RWPE1 (cell line): ENCODE data around the gene EML2.

Source experiments
- CTCF ChIA-PET: fragments of 350-600 bp; sonication (Branson Sonifier 250); formaldehyde crosslinking; extraction: SDS; loops from one replicate; lab custom pipeline; 2021; lab: Yijun Ruan, JAX
- POLR2A ChIA-PET: fragments of 400-600 bp; formaldehyde crosslinking; extraction: SDS; loops from one replicate; lab custom pipeline; 2020; ENCODE audit warnings: antibody characterized with exemption; ENCODE audit not compliant: low non-redundant PET; lab: Yijun Ruan, JAX
- DNase-seq: peaks from one replicate; pipeline ENCODE4 v3.0.0; 2012; ENCODE audit warnings: low spot score
- H3K27ac ChIP-seq: fragments of 450-650 bp; 2 replicates; pipeline ENCODE4 v1.5.1; 2017
- TF ChIP-seq, protein P1 (sequence below): fragments of 450-650 bp; conservative IDR thresholded peaks from 2 replicates; pipeline ENCODE4 v1.5.1; 2017; ENCODE audit warnings: low read depth, mild to moderate bottlenecking

EML2 gene

DNA sequence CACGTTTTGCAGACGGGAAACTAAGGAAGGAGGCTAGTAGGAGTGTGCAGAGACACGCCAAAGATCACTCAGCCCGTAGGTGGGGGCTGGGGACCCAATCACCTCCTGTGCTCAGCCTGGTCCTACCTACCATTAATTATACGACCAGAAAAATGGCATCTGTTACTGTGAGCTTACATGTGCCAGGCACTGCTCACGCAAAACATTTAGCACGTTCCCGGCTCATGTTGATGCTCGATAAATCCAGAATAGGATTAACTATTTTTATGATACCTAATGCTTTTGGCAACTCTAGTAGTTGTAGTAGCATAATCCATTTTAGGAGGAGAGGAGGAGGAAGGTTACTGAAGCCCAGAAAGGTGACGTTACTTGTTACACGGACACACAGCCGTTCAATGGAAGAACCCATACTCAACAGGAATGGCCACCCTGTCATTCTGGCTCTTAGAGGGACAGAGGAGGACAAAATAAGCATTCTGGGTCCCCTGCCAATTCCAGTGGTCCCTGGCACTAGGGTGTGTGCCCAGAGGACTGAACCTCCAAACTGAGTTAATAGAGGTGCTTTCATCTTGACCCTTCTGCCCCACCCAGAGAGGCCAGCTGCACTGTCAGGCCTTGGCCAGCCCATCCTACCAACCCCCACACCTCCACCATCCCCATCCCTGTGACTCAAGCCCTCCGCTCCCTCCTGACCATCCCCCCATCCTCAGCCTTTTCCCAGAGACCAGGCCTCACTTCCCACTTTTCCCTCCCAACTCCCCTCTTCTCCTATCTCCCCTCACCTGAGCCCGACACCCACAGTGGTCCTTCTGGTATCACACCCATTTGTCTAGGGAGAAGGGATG is 5.0 kb upstream of the EML2 start:
- H3K27ac ChIP-seq: peak overlapping the region; percentile 99
- ChIA-PET POLR2A (no interaction called here), CTCF (interaction anchor here (0.6 to 3.2 kb wide), 6 partner anchors 27 to 155 kb away, joined by 3 to 19 read pairs (median 4); no protein-coding TSS in a partner anchor)
- TF ChIP-seq, protein P1, sequence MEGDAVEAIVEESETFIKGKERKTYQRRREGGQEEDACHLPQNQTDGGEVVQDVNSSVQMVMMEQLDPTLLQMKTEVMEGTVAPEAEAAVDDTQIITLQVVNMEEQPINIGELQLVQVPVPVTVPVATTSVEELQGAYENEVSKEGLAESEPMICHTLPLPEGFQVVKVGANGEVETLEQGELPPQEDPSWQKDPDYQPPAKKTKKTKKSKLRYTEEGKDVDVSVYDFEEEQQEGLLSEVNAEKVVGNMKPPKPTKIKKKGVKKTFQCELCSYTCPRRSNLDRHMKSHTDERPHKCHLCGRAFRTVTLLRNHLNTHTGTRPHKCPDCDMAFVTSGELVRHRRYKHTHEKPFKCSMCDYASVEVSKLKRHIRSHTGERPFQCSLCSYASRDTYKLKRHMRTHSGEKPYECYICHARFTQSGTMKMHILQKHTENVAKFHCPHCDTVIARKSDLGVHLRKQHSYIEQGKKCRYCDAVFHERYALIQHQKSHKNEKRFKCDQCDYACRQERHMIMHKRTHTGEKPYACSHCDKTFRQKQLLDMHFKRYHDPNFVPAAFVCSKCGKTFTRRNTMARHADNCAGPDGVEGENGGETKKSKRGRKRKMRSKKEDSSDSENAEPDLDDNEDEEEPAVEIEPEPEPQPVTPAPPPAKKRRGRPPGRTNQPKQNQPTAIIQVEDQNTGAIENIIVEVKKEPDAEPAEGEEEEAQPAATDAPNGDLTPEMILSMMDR: no peak
- no peak for DNase-seq

DNA sequence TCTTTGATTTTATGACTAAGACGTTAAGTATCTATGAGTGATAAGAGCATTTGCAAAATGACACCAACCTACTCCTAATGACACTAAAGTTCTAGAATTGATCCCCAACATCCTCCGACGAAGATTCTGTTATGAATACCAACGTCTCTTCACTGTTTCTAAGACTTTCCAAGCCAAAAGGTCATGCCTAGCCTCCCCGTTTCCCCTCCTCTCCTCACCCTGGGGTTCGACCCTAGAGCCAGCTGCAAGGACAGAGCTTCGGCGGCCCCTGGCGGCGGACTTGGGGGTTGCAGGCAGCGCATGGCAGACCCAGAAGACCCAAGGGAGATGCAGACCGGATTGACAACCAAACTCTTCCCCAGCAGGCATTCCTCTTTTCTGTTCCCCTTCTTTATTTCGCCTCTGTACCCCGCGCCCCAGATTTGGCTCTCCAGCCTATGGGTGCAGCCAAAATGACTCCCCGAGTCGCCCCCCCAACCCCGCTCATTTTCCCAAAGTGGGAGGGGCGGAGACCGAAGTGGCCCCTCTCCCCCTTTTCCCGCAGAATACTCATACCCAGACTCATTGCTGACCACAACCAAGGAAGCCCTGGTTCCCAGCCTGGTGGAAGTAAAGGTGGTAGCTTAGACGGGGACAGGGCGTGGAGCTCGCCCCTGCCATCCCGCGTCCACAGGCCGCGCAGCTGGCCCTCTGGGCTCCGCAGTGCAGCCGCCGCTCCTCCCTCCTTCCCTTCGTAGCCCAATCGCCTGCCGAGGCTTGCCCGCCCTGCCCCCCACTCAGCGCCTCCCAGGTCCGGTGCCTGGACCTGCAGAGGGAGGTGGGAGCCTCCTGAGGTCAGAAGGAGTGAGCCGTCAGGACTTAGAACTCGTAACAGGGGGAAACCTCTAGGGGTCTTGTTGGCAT is 4.1 kb upstream of the EML2 start:
- TF ChIP-seq, protein P1: peak; percentile 97

DNA sequence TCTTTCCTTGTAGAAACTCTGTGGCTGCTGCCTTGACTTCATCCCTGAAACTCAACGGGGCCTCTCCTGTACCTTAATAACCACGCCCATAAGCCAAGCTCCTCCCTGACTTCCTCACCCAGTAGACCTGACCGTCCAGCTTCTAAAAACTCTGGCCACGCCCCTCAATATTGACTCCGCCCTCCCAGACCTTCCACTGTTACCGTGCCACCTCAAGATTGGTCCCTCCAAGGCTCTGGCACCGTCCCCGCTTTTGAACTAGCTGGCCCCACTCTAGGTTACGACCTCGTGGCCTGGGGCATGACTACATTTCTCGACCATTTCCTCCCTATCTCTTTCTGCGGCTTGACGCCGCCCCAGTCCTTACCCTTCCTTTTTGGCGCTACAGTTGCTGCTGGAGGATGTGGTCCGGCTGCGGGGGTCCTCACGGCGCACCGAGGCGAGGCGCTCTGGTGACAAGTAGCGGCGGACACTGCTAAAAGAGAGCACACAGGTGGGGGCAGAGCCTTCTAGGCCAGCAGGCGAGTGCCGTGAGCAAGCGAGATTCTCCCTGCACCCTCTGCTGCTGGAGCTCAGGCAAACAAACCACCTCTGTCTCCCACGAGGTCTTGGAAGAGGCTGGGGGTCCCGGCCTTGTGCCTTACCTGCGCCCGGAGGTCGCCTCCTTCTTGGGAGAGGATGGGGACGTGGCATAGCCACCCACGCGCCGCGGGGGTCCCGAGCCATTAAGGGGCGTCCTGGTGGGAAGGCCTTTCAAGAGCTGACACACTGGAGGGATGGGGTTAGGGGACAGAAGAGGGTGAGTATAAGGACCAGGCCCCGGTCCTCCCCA is 2.3 kb upstream of the EML2 start:
- peak; percentile 96 for DNase-seq
- H3K27ac ChIP-seq: peak overlapping the region; percentile 99
- TF ChIP-seq, protein P1: no peak
- POLR2A ChIA-PET: interaction anchor here (0.6 to 1.1 kb wide), 4 partner anchors 11 to 104 kb away, joined by 3 to 5 read pairs (median 3); no protein-coding TSS in a partner anchor
- CTCF ChIA-PET: interaction anchor here (0.6 to 3.2 kb wide), 30 partner anchors 8 to 202 kb away, joined by 3 to 19 read pairs (median 5); partner anchors contain the start of genes PPM1N, QPCTL and SNRPD2

More for the DNA sequence above, 4.1 kb upstream of the EML2 start:
- peak; percentile 70 for DNase-seq
- peak overlapping the region; percentile 99 for H3K27ac ChIP-seq
- ChIA-PET CTCF (interaction anchor here (0.6 to 3.2 kb wide), 24 partner anchors 9 to 158 kb away, joined by 3 to 19 read pairs (median 4); partner anchors contain the start of genes PPM1N, QPCTL and SNRPD2), POLR2A (no interaction called here)

DNA sequence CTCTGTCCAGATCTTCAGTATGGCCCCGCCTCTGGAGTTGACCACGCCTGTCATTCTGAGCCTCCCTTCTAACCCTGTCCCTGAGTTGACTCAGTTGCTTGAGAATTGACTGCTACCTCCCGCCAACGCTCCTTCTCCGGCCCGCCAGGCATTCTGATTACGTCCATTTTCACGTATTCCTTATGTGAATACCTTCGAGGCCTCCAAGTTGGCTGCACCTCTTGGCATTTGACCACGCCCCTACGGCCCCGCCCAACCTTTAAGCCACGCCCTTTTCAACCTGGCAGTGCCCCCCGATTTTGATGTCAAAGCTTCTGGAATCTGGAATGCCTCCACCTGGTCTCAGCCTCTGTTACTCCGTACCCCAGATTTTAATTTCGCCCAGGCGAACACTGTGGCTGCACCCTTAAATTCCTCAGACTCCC is 1.7 kb upstream of the EML2 start:
- ChIA-PET POLR2A (interaction anchor here (1.0 to 1.1 kb wide), 2 partner anchors 10 to 26 kb away, joined by 3 to 5 read pairs; no protein-coding TSS in a partner anchor), CTCF (interaction anchor here (0.7 to 3.2 kb wide), 7 partner anchors 25 to 155 kb away, joined by 3 to 19 read pairs (median 8); partner anchors contain the start of genes QPCTL and SNRPD2)
- TF ChIP-seq, protein P1: no peak
- DNase-seq: peak; percentile 79
- peak overlapping the region; percentile 99 for H3K27ac ChIP-seq

DNA sequence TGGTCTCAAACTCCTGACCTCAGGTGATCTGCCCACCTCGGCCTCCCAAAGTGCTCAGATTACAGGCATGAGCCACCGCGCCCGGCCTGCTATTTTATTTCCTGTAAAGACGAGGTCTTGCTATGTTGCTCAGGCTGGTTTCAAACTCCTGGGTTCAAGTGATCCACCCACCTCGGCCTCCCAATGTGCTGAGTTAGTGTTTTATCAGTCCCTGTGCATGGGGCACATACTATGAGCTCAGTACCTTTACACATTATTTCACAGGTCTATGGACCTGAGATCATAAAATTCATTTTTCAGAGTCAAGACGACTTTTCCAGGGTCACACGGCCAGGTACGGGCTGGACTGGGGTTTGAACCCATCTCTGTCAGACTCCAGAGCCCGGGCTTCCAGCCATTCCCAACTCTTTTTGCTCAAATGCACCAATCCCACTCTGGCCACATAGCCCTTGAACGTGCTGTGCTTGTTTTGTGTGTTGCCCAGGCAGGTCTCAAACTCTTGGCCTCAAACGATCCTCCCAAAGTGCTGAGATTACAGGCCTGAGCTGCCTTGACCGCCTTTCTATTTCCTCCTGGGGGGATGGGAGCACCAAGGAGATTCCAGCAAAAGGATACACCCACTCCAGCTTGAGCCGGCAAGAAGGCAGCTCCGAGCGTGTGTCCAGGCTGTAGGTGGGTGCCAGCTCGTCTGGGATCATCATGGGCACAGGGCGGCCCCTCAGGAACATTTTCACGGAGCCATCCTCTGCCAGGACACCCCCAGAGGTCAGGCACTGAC is 1.1 kb downstream of the EML2 start:
- H3K27ac ChIP-seq: peak overlapping the region; percentile 99
- DNase-seq: peak; percentile 49
- TF ChIP-seq, protein P1: no peak
- ChIA-PET POLR2A (interaction anchor here (0.5 to 1.2 kb wide), 2 partner anchors 14 to 29 kb away, joined by 3 read pairs; no protein-coding TSS in a partner anchor), CTCF (interaction anchor here (0.5 to 0.7 kb wide), 2 partner anchors 13 to 354 kb away, joined by 3 read pairs; no protein-coding TSS in a partner anchor)
